HepG2 (cell line): ENCODE data around the gene KCNK10.

Experiments used
- BHLHE40 ChIP-seq: IDR thresholded peaks from 2 replicates; pipeline ENCODE4 v1.6.1; 2011; ENCODE audit warnings: low read length, improper control_type of control experiment
- CTCF ChIP-seq: sonication (generic); formaldehyde crosslinking; IDR thresholded peaks from 2 replicates; pipeline ENCODE4 v1.5.0; 2020; ENCODE audit warnings: mild to moderate bottlenecking, missing genetic modification reagents, moderate library complexity
- MTF1 ChIP-seq: sonication (generic); formaldehyde crosslinking; IDR thresholded peaks from 2 replicates; pipeline ENCODE4 v1.5.0; 2020; ENCODE audit warnings: missing genetic modification reagents
- USF2 ChIP-seq, 2 experiments: sonication (generic) in 1 of 2; formaldehyde crosslinking in 1 of 2; IDR thresholded peaks; 2 replicates each; pipeline versions ENCODE4 v1.5.1 to v1.6.1; 2011 to 2020; ENCODE audit warnings: borderline replicate concordance in 1 of 2, low read depth in 1 of 2, low read length in 1 of 2, mild to moderate bottlenecking in 1 of 2, missing genetic modification reagents in 1 of 2, moderate library complexity in 1 of 2
- ZFX ChIP-seq: sonication (generic); formaldehyde crosslinking; IDR thresholded peaks from 2 replicates; pipeline ENCODE4 v1.4.0; 2020; ENCODE audit warnings: mild to moderate bottlenecking, low read depth, missing genetic modification reagents, moderate library complexity
- ZNF232 ChIP-seq: sonication (generic); formaldehyde crosslinking; IDR thresholded peaks from 2 replicates; pipeline ENCODE4 v1.4.0; 2020; ENCODE audit warnings: missing genetic modification reagents, borderline replicate concordance
- ZNF546 ChIP-seq: sonication (generic); formaldehyde crosslinking; conservative IDR thresholded peaks from 2 replicates; pipeline ENCODE4 v1.8.1; 2023; ENCODE audit warnings: mild to moderate bottlenecking, missing genetic modification reagents

GRCh38 chr14:88228522-88229236 lies 94.4 kb downstream of the KCNK10 start:
- TF ChIP-seq ZNF546 (no peak), CTCF (CRISPR knock-in tag) (no peak), MTF1 (CRISPR knock-in tag) (no peak), ZFX (CRISPR knock-in tag) (no peak), ZNF232 (CRISPR knock-in tag) (no peak), USF2 (IDR thresholded peaks at IDR 0.05; ENCODE audit: low read depth, low read length) (no peak), USF2 (CRISPR knock-in tag; IDR thresholded peaks at IDR 0.05; ENCODE audit: borderline replicate concordance) (no peak), BHLHE40 (no peak)
